Measurements from ENCODE around the gene TPSG1.

The TPSG1 gene

DNA sequence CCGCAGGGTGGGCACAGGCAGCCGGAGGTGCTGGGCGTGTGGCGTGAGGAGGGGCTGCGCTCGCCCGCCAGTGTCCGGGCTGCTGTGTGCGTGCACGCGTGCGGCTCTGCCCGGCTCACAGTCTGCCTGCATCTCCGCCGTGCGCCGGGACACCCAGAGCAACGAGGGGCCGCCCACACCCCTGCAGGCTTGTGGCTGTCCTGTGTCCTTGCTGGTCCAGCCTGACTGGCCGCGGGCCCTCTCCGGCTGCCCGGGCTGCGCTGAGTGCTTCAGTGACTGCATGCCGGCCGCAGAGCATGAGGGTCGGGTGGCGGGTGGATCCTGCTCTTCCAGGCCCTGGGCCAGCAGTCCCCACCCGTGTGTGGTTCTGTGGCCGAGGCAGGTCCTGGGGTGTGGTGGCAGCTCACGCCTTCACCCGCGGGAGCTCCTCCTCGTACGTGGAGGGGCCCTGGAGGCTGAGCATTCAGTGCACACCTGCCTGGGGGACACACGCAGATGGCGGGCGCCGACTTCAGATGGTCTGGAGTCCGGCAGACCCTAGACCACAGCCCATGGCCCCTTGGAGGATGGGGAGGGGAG is 12.4 kb downstream of the TPSG1 start:
- TF ChIP-seq, protein P1, sequence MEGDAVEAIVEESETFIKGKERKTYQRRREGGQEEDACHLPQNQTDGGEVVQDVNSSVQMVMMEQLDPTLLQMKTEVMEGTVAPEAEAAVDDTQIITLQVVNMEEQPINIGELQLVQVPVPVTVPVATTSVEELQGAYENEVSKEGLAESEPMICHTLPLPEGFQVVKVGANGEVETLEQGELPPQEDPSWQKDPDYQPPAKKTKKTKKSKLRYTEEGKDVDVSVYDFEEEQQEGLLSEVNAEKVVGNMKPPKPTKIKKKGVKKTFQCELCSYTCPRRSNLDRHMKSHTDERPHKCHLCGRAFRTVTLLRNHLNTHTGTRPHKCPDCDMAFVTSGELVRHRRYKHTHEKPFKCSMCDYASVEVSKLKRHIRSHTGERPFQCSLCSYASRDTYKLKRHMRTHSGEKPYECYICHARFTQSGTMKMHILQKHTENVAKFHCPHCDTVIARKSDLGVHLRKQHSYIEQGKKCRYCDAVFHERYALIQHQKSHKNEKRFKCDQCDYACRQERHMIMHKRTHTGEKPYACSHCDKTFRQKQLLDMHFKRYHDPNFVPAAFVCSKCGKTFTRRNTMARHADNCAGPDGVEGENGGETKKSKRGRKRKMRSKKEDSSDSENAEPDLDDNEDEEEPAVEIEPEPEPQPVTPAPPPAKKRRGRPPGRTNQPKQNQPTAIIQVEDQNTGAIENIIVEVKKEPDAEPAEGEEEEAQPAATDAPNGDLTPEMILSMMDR (IDR thresholded peaks at IDR 0.05) = no peak
- Mint-ChIP-seq H3K4me1 (no peaks in the 10 kb centered on the region), H3K36me3 (ENCODE audit: low read depth) (no peaks in the 10 kb centered on the region), H3K27ac (no peak overlapping the region), H3K27me3 (ENCODE audit: low read depth, poor library complexity) (no peaks in the 10 kb centered on the region), H3K9me3 (no peaks in the 10 kb centered on the region), H3K4me3 (no peak overlapping the region)
- DNase-seq = no peak

DNA sequence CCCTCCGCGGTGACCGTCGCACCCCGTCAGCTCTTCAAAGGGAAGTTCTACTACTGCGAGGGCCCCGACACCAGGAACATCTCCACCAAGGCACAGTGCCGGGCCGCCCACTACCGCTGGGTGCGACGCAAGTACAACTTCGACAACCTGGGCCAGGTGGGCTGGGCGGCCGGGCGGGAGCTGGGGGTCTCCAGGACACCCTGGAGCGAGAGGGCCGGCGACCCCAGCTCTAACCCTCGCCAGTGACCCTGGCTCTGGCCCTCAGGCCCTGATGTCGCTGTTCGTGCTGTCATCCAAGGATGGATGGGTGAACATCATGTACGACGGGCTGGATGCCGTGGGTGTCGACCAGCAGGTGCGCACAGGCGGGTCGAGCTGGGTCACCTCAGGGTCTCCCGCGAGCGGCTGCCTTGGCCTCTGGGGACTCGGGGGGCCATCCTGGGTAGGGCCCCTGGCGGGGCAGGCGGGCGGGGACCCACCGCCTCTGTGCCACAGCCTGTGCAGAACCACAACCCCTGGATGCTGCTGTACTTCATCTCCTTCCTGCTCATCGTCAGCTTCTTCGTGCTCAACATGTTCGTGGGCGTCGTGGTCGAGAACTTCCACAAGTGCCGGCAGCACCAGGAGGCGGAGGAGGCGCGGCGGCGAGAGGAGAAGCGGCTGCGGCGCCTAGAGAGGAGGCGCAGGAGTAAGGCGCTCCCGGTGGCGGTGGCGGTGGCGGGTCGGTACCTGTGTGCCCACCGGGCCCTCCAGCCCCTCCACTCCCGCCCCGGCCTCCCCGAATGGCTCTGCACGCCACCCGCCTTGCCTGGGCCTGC is 13.4 kb downstream of the TPSG1 start:
- Mint-ChIP-seq H3K27me3 (ENCODE audit: low read depth, poor library complexity) (no peaks in the 10 kb centered on the region), H3K4me3 (no peak overlapping the region), H3K27ac (no peak overlapping the region), H3K4me1 (no peaks in the 10 kb centered on the region), H3K9me3 (no peaks in the 10 kb centered on the region), H3K36me3 (ENCODE audit: low read depth) (no peaks in the 10 kb centered on the region)
- TF ChIP-seq, protein P1 (IDR thresholded peaks at IDR 0.05) = no peak
- DNase-seq = no peak

DNA sequence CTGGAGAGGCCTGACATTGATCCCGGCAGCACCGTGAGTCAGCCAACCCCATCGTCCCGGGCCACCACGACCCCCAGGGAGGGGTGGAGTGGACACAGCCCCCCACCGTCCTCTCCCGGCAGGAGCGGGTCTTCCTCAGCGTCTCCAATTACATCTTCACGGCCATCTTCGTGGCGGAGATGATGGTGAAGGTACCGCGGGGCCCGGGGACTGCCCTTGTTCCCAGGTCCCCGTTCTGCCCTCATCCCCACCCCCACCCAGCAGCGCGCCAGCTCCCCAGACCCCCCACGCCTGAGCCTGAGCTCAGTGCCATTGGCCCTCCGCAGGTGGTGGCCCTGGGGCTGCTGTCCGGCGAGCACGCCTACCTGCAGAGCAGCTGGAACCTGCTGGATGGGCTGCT is 14.6 kb downstream of the TPSG1 start:
- H3K4me1 Mint-ChIP-seq = no peaks in the 10 kb centered on the region
- TF ChIP-seq, protein P1 (IDR thresholded peaks at IDR 0.05) = no peak
- H3K4me3 Mint-ChIP-seq = no peak overlapping the region
- H3K9me3 Mint-ChIP-seq = no peaks in the 10 kb centered on the region
- H3K27me3 Mint-ChIP-seq (ENCODE audit: low read depth, poor library complexity) = peaks cover under 1% of the 10 kb centered on the region
- no peak overlapping the region for H3K27ac Mint-ChIP-seq
- H3K36me3 Mint-ChIP-seq (ENCODE audit: low read depth) = no peaks in the 10 kb centered on the region
- no peak for DNase-seq

DNA sequence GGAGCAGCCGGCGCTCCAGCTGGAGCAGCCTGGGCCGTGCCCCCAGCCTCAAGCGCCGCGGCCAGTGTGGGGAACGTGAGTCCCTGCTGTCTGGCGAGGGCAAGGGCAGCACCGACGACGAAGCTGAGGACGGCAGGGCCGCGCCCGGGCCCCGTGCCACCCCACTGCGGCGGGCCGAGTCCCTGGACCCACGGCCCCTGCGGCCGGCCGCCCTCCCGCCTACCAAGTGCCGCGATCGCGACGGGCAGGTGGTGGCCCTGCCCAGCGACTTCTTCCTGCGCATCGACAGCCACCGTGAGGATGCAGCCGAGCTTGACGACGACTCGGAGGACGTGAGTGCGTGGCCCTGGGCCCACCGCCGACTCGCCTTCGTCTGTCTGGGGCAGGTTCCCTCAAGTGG is 16.0 kb downstream of the TPSG1 start:
- Mint-ChIP-seq H3K9me3 (no peaks in the 10 kb centered on the region), H3K4me1 (no peaks in the 10 kb centered on the region), H3K36me3 (ENCODE audit: low read depth) (no peaks in the 10 kb centered on the region), H3K27ac (no peak overlapping the region), H3K27me3 (ENCODE audit: low read depth, poor library complexity) (peaks cover 3% of the 10 kb centered on the region), H3K4me3 (no peak overlapping the region)
- DNase-seq = no peak
- TF ChIP-seq, protein P1 (IDR thresholded peaks at IDR 0.05) = no peak

DNA sequence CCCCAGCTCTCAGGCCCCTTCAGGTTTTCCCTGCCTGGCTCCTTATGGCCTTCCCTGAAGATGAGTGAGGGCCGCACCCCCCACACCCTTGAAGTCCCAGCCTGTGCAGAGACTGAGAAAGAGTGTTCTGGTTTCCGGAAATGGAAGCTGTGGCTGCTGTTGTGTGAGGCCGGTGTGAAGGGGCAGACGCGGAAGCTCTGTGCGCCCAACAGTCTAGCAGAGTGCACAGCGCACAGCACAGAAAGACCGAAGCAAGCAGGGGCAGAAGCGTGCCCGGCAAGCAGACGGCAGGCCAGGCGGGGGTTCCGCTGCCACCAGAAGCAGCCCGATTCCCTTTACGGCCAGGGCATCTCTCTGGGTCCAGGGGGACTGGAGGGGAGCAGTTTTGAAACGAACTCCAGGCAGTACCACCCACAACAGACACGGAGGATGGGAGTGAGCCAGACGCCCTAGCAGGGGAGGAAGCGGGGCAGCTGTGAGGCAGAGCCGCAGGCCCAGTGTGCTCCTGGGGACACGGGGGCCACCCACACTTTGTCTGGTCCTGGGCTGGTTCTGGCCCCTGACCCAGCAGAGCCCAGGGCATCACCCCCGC is 16.7 kb downstream of the TPSG1 start:
- Mint-ChIP-seq H3K27me3 (ENCODE audit: low read depth, poor library complexity) (peaks cover 3% of the 10 kb centered on the region), H3K4me3 (no peak overlapping the region), H3K27ac (no peak overlapping the region), H3K36me3 (ENCODE audit: low read depth) (peaks cover 5% of the 10 kb centered on the region), H3K9me3 (no peaks in the 10 kb centered on the region), H3K4me1 (no peaks in the 10 kb centered on the region)
- TF ChIP-seq, protein P1 (IDR thresholded peaks at IDR 0.05) = no peak
- DNase-seq = no peak
